Measurements from ENCODE around the gene MAP3K12. TPM values are rescaled to one million over a fixed set of nuclear protein-coding genes. Genes with fewer than 3 reads are reported as not detected.
A peak's percentile ranks its signal among the peaks of the same experiment; 100 is the strongest.
"Not testable (repeated sequence)": the region's sequence is repeated elsewhere in the genome, so short reads cannot be mapped to it uniquely, and the experiment has no call there.

MAP3K12 gene
- polyA plus RNA-seq, 1 donor (not counting 4 experiments of a cell fraction or from before 2014, with no cell fraction given), result 13.4 TPM

- Histone ChIP-seq H3K4me2 (ENCODE audit: control insufficient read depth, extremely low read depth, insufficient read depth, low read depth, low read length) (no peak overlapping the region), H3K27me3 (ENCODE audit: control insufficient read depth, extremely low read depth, insufficient read depth, low read length) (no peaks in the 10 kb centered on the region), H3K9ac (ENCODE audit: control insufficient read depth, extremely low read depth, insufficient read depth, low read length) (no peak overlapping the region), H4K20me1 (ENCODE audit: control insufficient read depth, extremely low read depth, insufficient read depth, low read length) (peaks cover 14% of the 10 kb centered on the region), H3K27ac (ENCODE audit: control insufficient read depth, insufficient read depth, low read length) (no peak overlapping the region), H3K4me1 (ENCODE audit: control insufficient read depth, extremely low read depth, insufficient read depth, low read length) (peaks cover 23% of the 10 kb centered on the region), H3K4me3 (ENCODE audit: control insufficient read depth in 2 of 3, extremely low read depth in 1 of 3, insufficient read depth in 2 of 3, low read depth in 1 of 3, low read length in 3 of 3) (no peak overlapping the region), H3K9me3 (ENCODE audit: control insufficient read depth, low read depth, low read length) (no peaks in the 10 kb centered on the region), H3K9me1 (ENCODE audit: control insufficient read depth, extremely low read depth, insufficient read depth, low read length) (peaks cover 3% of the 10 kb centered on the region), H3K36me3 (ENCODE audit: control insufficient read depth in 2 of 2, extremely low read depth in 1 of 2, insufficient read depth in 2 of 2, low read length in 2 of 2) (peaks cover 18 to 45% of the 10 kb centered on the region in 2 experiments), H2AFZ (ENCODE audit: control insufficient read depth, low read length) (no peak overlapping the region), H3K79me2 (ENCODE audit: control insufficient read depth, insufficient read depth, low read length) (no peaks in the 10 kb centered on the region)
- dilution Hi-C loops (cut with MboI; ENCODE audit: extremely low pct_ligation_motif_present, low sequenced_read_pairs), result no loop called here
- TF ChIP-seq EZH2 (IDR thresholded peaks at IDR 0.05; ENCODE audit: low read length) (no peak), CTCF (optimal IDR thresholded peaks at IDR 0.05 in 1 of 3, IDR thresholded peaks at IDR 0.05 in 1 of 3, conservative IDR thresholded peaks at IDR 0.05 in 1 of 3; ENCODE audit: extremely low read depth in 1 of 3, insufficient read depth in 2 of 3, low read length in 3 of 3) (no peak)
- DNase-seq (ENCODE audit: low read depth, low spot score) (no peak), FAIRE-seq (no peak)
Observed at GRCh38 chr12:53482626-53483168, 16.6 kb downstream of the MAP3K12 start.

- Histone ChIP-seq H2AFZ (ENCODE audit: control insufficient read depth, low read length) (no peak overlapping the region), H4K20me1 (ENCODE audit: control insufficient read depth, extremely low read depth, insufficient read depth, low read length) (peaks cover 14% of the 10 kb centered on the region), H3K79me2 (ENCODE audit: control insufficient read depth, insufficient read depth, low read length) (no peaks in the 10 kb centered on the region), H3K9me1 (ENCODE audit: control insufficient read depth, extremely low read depth, insufficient read depth, low read length) (peaks cover 3% of the 10 kb centered on the region), H3K9ac (ENCODE audit: control insufficient read depth, extremely low read depth, insufficient read depth, low read length) (no peak overlapping the region), H3K4me3 (ENCODE audit: control insufficient read depth in 2 of 3, extremely low read depth in 1 of 3, insufficient read depth in 2 of 3, low read depth in 1 of 3, low read length in 3 of 3) (no peak overlapping the region), H3K4me1 (ENCODE audit: control insufficient read depth, extremely low read depth, insufficient read depth, low read length) (peaks cover 23% of the 10 kb centered on the region), H3K4me2 (ENCODE audit: control insufficient read depth, extremely low read depth, insufficient read depth, low read depth, low read length) (no peak overlapping the region), H3K36me3 (ENCODE audit: control insufficient read depth in 2 of 2, extremely low read depth in 1 of 2, insufficient read depth in 2 of 2, low read length in 2 of 2) (peaks cover 18 to 47% of the 10 kb centered on the region in 2 experiments), H3K9me3 (ENCODE audit: control insufficient read depth, low read depth, low read length) (no peaks in the 10 kb centered on the region), H3K27me3 (ENCODE audit: control insufficient read depth, extremely low read depth, insufficient read depth, low read length) (no peaks in the 10 kb centered on the region), H3K27ac (ENCODE audit: control insufficient read depth, insufficient read depth, low read length) (no peak overlapping the region)
- peak in 2 of 3 experiments; percentile 15 to 48 for TF ChIP-seq CTCF (optimal IDR thresholded peaks at IDR 0.05 in 1 of 3, IDR thresholded peaks at IDR 0.05 in 1 of 3, conservative IDR thresholded peaks at IDR 0.05 in 1 of 3; ENCODE audit: extremely low read depth in 1 of 3, insufficient read depth in 2 of 3, low read length in 3 of 3)
- no peak for TF ChIP-seq EZH2 (IDR thresholded peaks at IDR 0.05; ENCODE audit: low read length)
- DNase-seq (ENCODE audit: low read depth, low spot score) (no peak), FAIRE-seq (no peak)
- dilution Hi-C loops (cut with MboI; ENCODE audit: extremely low pct_ligation_motif_present, low sequenced_read_pairs), result no loop called here
Observed at GRCh38 chr12:53481939-53482586, 17.2 kb downstream of the MAP3K12 start.

- FAIRE-seq; H3K4me2 ChIP-seq (ENCODE audit: control insufficient read depth, extremely low read depth, insufficient read depth, low read depth, low read length); H3K9me1 ChIP-seq (ENCODE audit: control insufficient read depth, extremely low read depth, insufficient read depth, low read length); dilution Hi-C loops (cut with MboI; ENCODE audit: extremely low pct_ligation_motif_present, low sequenced_read_pairs); H3K27ac ChIP-seq (ENCODE audit: control insufficient read depth, insufficient read depth, low read length); DNase-seq (ENCODE audit: low read depth, low spot score); H3K9me3 ChIP-seq (ENCODE audit: control insufficient read depth, low read depth, low read length); H3K4me3 ChIP-seq (ENCODE audit: control insufficient read depth in 2 of 3, extremely low read depth in 1 of 3, insufficient read depth in 2 of 3, low read depth in 1 of 3, low read length in 3 of 3); H3K27me3 ChIP-seq (ENCODE audit: control insufficient read depth, extremely low read depth, insufficient read depth, low read length); H3K9ac ChIP-seq (ENCODE audit: control insufficient read depth, extremely low read depth, insufficient read depth, low read length); H2AFZ ChIP-seq (ENCODE audit: control insufficient read depth, low read length); H3K79me2 ChIP-seq (ENCODE audit: control insufficient read depth, insufficient read depth, low read length): not testable (repeated sequence)
- Histone ChIP-seq H3K36me3 (ENCODE audit: control insufficient read depth in 2 of 2, extremely low read depth in 1 of 2, insufficient read depth in 2 of 2, low read length in 2 of 2) (peaks cover 20 to 53% of the 10 kb centered on the region in 2 experiments), H4K20me1 (ENCODE audit: control insufficient read depth, extremely low read depth, insufficient read depth, low read length) (peaks cover 14% of the 10 kb centered on the region), H3K4me1 (ENCODE audit: control insufficient read depth, extremely low read depth, insufficient read depth, low read length) (peaks cover 23% of the 10 kb centered on the region)
Observed at GRCh38 chr12:53481458-53481857, 17.8 kb downstream of the MAP3K12 start.
